Activated CD4-positive, alpha-beta T cell treated with anti-CD3 and anti-CD28 coated beads, Interleukin-2, Interleukin-6, amounts not matched to agents 100 ng/mL and 50 ng/mL, durations not matched to agents 16 hours and 8 hours (primary cell): ENCODE data around the gene POU2F3.
"Not testable (repeated sequence)": the region's sequence is repeated elsewhere in the genome, so short reads cannot be mapped to it uniquely, and the experiment has no call there.

ENCODE experiments used
- DNase-seq: peaks from one replicate; pipeline ENCODE4 v3.0.0-alpha.2; 2020

Gene POU2F3

GRCh38 chr11:120256178-120256577, 16.2 kb downstream of the POU2F3 start:
- DNase-seq = no peak

DNA sequence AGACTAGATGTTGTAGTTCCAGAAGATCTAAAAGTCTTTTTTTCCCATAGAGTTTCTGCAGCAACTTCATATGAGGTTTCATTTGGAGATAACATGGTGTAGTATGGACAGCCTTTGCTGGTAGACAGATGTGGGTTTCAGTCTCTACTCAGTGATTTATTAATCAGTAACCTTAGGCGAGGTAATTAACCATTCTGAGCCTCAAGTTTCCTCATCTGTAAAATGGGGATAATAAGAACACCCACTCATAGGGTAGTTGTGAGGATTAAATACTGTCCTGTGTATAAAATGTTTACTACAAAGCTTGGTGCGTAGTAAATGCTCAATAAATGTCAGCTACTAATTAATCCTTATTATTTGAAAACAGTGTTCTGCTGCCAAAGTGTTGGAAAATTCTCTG, 16.8 kb downstream of the POU2F3 start:
- DNase-seq = no peak

GRCh38 chr11:120257346-120257745, 17.4 kb downstream of the POU2F3 start:
- DNase-seq = no peak

GRCh38 chr11:120258661-120259060, 18.7 kb downstream of the POU2F3 start:
- no peak for DNase-seq

DNA sequence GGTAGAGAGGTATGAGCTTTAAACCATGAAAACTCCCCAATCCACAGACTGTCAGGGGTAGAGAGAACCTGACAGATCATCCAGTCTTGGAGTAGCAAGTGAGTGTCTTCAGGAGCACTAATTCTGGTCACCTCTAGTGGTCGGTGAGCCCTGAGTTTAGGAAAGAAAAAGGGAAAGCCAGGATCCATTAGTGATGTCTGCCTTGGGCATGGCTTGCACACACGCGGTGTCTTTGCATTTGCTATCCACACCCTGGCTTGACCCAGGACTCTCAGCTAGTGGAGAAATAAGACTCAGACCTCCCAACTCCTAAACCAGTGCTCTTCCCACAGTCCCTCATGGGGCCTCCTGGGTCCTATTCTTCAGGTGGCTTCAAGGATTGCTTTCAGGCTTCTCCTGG, 19.3 kb downstream of the POU2F3 start:
- DNase-seq = no peak

GRCh38 chr11:120259988-120260565, 20.1 kb downstream of the POU2F3 start:
- DNase-seq = no peak

DNA sequence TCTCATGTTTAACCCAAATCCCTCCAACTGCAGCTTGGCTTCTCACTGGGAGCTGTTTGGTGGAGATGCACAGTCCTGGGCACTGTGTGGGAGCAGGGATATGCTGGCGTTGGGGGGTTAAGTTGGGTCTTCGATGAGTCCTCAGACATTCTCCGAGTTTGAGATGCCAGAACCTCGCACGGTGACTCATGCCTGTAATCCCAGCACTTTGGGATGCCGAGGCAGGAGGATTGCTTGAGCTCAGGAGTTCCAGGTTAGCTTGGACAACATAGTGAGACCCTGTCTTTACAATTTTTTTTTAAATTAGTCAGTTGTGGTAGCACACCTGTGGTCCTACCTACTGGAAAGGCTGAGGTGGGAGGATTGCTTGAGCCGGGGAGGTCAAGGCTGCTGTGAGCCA, 20.7 kb downstream of the POU2F3 start:
- DNase-seq = no peak

DNA sequence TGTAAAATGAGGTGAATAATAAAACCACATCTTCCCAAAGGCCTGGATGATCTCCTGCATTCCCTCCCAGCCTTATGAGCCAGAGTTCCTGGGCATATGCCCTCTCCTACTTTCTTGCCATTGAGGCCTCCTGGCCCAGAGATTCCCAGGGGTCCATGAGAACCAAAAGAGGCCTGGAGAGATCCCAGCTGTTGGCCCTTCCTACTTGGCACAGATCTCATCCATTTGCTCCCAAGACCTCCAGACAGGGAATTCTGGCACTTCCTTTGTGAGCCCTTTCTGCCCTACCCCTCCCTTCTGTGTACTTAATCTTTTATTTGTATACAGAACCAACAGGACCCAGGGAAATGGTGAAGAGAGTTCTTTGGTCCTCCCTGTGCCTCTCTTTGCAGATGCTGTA, 21.4 kb downstream of the POU2F3 start:
- DNase-seq = no peak

DNA sequence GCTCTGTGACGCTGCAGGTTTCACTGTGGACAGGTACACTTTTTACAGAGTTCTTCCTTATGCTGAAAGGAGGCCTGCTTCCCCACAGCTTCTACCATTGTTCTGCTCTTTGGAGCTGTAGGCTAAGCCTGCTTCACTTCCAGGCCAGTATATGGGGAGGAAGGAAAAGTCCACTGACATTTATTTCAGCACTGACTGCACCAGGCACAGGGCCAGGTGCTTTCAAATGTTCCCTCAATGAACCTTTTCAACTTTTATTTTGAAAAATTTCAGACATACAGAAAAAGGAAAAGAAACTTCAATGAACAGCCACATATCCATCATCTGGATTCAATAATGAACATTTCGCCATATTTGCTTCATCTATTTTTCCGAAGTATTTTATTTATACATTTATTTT, 22.0 kb downstream of the POU2F3 start:
- no peak for DNase-seq

GRCh38 chr11:120267319-120267718, 27.4 kb downstream of the POU2F3 start:
- no peak for DNase-seq

GRCh38 chr11:120268686-120269085, 28.7 kb downstream of the POU2F3 start:
- DNase-seq = no peak

DNA sequence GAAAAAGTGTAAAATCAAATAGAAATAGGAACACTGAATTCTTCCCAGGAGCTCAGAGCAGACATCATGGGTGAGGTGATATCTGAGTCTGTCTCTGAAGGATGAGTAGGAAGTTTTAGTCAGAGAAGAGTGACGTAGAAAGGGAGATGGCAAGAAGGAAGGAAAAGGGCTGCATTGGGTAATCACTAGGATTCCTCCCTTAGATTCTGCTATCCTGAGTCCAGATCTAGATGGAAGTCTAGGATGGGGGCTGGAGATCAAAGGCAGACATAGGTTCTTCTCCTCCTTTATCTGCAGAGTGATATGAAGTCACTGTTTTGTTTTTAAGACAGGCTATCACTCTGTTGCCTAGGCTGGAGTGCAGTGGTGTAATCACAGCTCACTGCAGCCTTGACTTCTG, 30.4 kb downstream of the POU2F3 start:
- no peak for DNase-seq

DNA sequence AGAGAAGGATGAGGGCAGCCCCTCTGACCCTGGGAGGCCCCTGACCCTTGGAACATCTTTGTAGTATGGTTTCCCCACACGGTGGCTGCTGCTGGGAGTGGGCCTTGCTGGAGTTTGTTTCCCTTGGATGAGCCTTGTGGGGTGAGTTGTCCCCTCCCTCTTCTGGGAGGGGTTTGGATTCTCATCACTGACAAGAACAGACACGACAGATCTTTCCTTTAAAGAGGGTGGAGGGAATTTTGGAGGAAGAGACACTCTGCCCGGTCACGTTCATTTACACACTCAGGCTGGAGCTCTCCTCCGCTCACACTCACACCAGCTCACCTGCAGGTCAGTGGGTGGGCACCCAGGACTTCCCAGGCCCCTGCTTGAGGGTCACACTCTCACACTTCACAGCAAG, 31.7 kb downstream of the POU2F3 start:
- DNase-seq = no peak

DNA sequence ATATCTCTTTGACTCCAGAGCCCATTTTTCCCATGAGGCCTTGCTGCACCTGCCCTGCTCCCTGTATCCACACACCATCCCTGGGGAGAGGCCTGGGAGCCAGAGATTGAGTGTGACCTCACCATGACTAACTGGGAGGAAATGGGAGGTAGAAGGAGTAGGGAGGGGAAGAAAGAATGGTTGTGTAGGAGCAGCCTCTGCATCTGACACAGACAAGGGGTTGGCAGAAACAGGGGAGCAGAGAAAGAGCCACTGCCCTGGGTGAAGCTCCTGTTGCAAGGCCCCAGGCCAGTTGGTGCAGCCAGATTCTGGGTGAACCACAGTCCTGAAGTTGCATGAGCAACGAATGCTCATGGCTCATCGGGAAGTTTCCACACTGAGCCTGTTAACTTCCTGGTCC, 32.4 kb downstream of the POU2F3 start:
- no peak for DNase-seq

DNA sequence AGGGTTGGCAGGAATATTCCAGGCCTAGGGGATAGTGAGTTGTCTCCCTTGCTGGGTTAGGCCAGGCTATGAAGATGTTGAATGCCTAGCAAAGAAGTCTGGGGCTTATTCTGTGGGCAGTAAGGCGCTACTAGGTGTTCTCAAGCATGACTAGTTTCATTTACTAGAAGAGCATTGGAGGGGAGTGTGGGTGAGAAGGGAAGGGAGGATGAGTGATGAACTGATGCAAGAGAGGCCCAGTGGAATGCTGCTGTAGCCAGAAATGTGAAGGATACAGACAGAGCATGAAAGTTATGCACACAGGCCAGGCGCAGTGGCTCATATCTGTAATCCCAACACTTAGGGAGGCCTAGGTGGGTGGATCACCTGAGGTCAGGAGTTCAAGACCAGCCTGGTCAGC, 33.5 kb downstream of the POU2F3 start:
- no peak for DNase-seq

DNA sequence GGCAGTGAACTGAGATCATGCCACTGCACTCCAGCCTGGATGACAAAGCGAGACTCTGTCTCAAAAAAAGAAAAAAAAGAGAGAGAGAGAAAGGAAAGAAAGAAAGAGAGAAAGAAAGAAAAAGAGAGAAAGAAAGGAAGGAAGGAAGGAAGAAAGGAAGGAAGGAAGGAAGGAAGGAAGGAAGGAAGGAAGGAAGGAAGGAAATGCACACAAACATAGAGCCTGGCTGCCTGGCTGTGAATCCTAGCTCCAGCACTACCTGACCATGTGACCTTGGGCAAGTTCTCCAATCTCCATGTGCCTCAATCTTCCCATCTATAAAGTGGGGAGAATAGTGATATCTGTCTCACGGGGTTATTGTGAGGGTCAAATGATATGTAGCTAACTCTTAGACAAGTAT, 34.0 kb downstream of the POU2F3 start:
- DNase-seq = not testable (repeated sequence)

- DNase-seq = no peak
Observed at GRCh38 chr11:120279502-120279901, 39.6 kb downstream of the POU2F3 start.

GRCh38 chr11:120280600-120281051, 40.7 kb downstream of the POU2F3 start:
- no peak for DNase-seq

DNA sequence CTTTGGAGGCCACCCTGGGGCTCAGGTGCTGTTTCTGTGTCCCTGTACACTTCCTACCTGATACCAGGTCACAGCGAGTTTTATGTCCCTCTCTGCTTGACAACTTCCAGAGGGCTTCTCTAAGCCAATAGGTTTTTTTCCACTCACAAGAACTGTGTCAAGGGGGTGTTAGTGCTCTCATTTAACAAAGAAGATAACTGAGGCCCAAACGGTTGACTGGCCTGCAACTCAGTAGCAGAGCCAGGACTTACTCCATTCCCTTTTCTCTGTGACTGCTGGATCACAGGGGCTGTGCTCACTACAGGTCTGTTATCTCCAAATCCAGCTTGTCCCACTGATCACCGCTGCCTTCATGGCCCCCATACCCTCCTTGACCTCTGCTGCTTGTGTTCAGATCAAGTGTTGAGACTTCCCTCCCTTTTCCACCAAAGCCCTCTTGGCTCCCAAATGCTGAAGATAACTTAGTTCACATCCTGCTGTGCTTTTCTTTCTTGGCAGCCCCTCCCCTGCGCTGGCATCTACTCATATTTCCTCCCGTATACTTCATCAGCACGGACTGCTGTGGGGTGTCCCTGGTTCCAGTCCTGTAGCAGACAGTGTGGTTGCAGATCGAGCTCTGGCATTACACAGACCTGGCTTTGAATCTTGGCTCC, 41.3 kb downstream of the POU2F3 start:
- DNase-seq = no peak

DNA sequence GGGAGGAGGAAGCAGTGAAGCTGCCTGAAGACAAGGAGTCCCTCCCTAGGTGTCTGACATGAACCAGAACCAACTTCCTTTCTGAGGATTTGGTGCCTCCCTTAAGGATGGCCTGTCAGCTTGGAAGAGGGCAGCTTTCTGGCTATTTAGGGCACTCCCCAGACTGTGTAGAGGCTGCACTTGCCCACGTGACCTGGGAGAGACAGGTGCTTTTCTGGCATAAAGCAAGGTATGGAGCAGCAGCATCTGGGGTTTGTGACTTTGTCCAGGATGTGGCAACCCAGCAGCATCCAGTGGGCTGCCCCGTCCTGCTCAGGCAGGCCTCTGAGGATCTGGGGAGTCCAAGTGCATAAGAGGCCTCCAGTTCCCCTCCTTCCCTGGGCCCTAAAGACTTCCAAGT, 43.2 kb downstream of the POU2F3 start:
- DNase-seq = no peak

GRCh38 chr11:120284272-120284671, 44.3 kb downstream of the POU2F3 start:
- no peak for DNase-seq

GRCh38 chr11:120285256-120285655, 45.3 kb downstream of the POU2F3 start:
- DNase-seq = no peak

GRCh38 chr11:120288021-120288420, 48.1 kb downstream of the POU2F3 start:
- DNase-seq = no peak

DNA sequence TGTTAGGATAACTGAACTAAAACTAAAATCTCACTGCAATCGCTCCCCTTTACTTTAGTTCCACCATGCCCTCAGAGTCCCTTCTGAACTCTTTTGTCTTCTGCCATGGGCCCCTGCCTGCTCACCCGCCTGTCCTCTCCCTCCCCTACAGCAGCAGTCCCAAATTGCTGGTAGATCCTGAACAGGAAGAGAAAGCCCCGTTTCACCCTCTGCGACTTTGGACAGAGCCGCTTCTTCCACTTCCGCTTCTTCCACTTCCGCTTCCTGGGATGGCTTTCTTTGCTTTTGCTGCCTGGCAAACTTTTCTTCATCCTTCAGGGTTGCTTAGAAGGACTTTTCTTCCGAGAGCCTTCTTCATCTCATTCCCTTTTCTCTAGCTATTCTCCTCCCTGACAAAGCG, 49.5 kb downstream of the POU2F3 start:
- DNase-seq = no peak

GRCh38 chr11:120290956-120291355, 51.0 kb downstream of the POU2F3 start:
- DNase-seq = no peak
